ENCODE data around the gene EPHA6. TPM values are rescaled to one million over a fixed set of nuclear protein-coding genes. Genes with fewer than 3 reads are reported as not detected.
A peak's percentile ranks its signal among the peaks of the same experiment; 100 is the strongest.

Gene EPHA6
- 1.2 TPM in 2 replicates for total RNA-seq (2021)
- percentile 23 among the genes with signal in this experiment for Bru-seq, nascent RNA
- percentile 22 among the genes with signal in this experiment for BruChase-seq, experiment 1, labeled RNA remaining after a 2-hour chase
- BruChase-seq, experiment 2, labeled RNA remaining after a 6-hour chase, result percentile 16 among the genes with signal in this experiment
- long read RNA-seq, result 0 reads

DNA sequence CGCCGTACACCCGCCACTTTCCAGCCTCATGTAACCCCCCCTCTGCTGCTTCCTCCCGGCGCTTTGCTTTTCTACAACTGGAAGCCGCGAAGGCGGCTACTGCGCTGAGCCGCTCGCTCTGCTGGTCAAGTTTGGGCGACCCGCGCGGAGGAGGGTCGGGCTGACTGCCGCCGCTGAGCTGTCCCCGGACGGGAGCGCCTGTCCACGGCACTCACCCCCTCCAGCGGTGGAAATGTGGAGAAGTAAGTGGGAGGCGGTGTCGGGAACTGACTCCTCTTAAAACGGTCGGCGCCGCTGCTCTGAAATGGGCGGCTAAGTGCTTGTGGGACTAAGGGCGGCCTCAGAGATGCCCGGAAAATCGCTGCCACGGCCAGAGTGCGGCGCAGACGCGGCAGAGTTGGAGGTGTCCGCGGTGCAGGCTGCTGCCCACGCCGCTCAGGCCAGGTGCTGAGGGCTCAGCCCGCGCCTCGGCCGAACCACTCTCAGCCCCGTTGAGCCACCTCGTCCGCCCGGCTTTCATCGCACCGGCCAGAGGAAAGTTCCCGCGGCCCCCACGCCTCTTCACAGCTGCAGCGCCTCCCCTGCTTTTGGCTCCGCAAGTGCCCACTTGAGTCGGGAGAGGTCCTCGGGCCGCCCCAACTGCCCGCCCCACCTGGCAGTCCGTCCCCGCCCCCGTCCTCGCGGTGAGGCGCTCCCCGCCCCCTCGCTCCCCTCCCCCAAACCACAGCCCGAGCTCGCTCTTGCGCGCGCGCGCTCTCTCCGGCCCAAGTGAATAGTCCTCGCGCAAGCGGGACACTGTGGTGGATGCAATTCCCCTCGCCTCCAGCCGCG lies at the start of gene EPHA6:
TSS of gene EPHA6 (plus strand) at position 775 of the 831 bp plus-strand sequence.
- H3K36me3 ChIP-seq (ENCODE audit: low read depth), result no peaks in the 10 kb centered on the region
- no TSS peak for BruUV-seq (replicated peaks)
- H3K4me2 ChIP-seq, result peak within 1 kb of the TSS; percentile 97
- H4K20me1 ChIP-seq (ENCODE audit: insufficient read depth), result peaks cover 3% of the 10 kb centered on the region; the same call in 1 of the 2 replicates
- CTCF ChIA-PET, result interaction anchor here (0.6 to 0.7 kb wide), 2 partner anchors 15 to 161 kb away, joined by 4 to 5 read pairs; no protein-coding TSS in a partner anchor
- no peaks in the 10 kb centered on the region for H3F3A ChIP-seq (ENCODE audit: insufficient read depth, low read depth)
- H2AFZ ChIP-seq, result peak within 1 kb of the TSS; percentile 95
- peaks cover 16% of the 10 kb centered on the region for H3K4me1 ChIP-seq (replicated peaks; ENCODE audit: insufficient read depth)
- no peaks in the 10 kb centered on the region for H3K79me2 ChIP-seq (ENCODE audit: low read depth)
- H3K27me3 ChIP-seq (ENCODE audit: insufficient read depth, low read depth), result peaks cover 32% of the 10 kb centered on the region
- no peaks in the 10 kb centered on the region for H3K9me2 ChIP-seq (ENCODE audit: insufficient read depth)
- peak within 1 kb of the TSS; percentile 62 for H3K4me3 ChIP-seq
- H3K27ac ChIP-seq, result no peak within 1 kb of the TSS
- intact Hi-C loops (cut with micrococcal nuclease; ENCODE audit: unreplicated experiment), result loop anchor here (1.0 to 2.0 kb wide), 3 partner anchors 483 to 1209 kb away; no protein-coding TSS in a partner anchor
- POLR2A ChIA-PET (ENCODE audit: unreplicated experiment), result interaction anchor here (0.6 kb wide), 1 partner anchor 1300 kb away, joined by 16 read pairs; no protein-coding TSS in a partner anchor
- peak in 1 of 2 experiments; percentile 62 for DNase-seq
- no peaks in the 10 kb centered on the region for H3K9me3 ChIP-seq (ENCODE audit: insufficient read depth, low read depth)
- TF ChIP-seq, protein P1, sequence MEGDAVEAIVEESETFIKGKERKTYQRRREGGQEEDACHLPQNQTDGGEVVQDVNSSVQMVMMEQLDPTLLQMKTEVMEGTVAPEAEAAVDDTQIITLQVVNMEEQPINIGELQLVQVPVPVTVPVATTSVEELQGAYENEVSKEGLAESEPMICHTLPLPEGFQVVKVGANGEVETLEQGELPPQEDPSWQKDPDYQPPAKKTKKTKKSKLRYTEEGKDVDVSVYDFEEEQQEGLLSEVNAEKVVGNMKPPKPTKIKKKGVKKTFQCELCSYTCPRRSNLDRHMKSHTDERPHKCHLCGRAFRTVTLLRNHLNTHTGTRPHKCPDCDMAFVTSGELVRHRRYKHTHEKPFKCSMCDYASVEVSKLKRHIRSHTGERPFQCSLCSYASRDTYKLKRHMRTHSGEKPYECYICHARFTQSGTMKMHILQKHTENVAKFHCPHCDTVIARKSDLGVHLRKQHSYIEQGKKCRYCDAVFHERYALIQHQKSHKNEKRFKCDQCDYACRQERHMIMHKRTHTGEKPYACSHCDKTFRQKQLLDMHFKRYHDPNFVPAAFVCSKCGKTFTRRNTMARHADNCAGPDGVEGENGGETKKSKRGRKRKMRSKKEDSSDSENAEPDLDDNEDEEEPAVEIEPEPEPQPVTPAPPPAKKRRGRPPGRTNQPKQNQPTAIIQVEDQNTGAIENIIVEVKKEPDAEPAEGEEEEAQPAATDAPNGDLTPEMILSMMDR (conservative IDR thresholded peaks at IDR 0.05), result no peak
- TF ChIP-seq EZH2 (IDR thresholded peaks at IDR 0.05; ENCODE audit: low read depth), result peak; percentile 83; the same call in 1 of the 2 replicates

DNA sequence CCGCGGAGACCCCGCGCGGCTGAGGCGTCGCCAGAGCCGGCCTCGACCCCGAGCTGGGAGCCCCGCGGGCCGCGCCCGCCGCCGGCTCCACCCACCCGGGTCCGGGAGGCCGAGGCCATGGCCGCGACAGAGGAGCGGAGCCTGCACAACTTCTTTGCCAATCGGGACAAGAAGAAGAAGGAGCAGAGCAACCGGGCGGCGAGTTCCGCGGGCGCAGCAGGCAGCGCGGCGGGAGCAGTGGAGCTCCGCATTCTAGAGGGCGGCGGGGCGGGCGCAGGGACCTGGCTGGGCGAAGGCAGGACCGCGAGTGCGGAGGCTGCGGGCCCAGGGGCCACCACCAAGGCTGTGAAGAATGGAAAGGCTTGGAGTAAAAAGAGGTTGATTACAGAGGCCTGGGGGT lies 37.6 kb upstream of the EPHA6 start:
- Histone ChIP-seq H3K27me3 (ENCODE audit: insufficient read depth, low read depth) (no peaks in the 10 kb centered on the region), H3K9me3 (ENCODE audit: insufficient read depth, low read depth) (no peaks in the 10 kb centered on the region; the same call in 1 of the 2 replicates), H3K9me2 (ENCODE audit: insufficient read depth) (no peaks in the 10 kb centered on the region), H3F3A (ENCODE audit: insufficient read depth, low read depth) (no peaks in the 10 kb centered on the region), H3K4me3 (no peak overlapping the region), H3K4me2 (no peak overlapping the region), H3K4me1 (replicated peaks; ENCODE audit: insufficient read depth) (no peaks in the 10 kb centered on the region), H3K36me3 (ENCODE audit: low read depth) (no peaks in the 10 kb centered on the region), H3K27ac (no peak overlapping the region), H3K79me2 (ENCODE audit: low read depth) (no peaks in the 10 kb centered on the region), H4K20me1 (ENCODE audit: insufficient read depth) (no peaks in the 10 kb centered on the region), H2AFZ (no peak overlapping the region)
- TF ChIP-seq, protein P1 (conservative IDR thresholded peaks at IDR 0.05), result no peak
- TF ChIP-seq EZH2 (IDR thresholded peaks at IDR 0.05; ENCODE audit: low read depth), result no peak
- no TSS peak for BruUV-seq (replicated peaks)
- intact Hi-C loops (cut with micrococcal nuclease; ENCODE audit: unreplicated experiment), result no loop called here
- POLR2A ChIA-PET (ENCODE audit: unreplicated experiment), result no interaction called here
- DNase-seq, result no peak
- CTCF ChIA-PET, result no interaction called here

DNA sequence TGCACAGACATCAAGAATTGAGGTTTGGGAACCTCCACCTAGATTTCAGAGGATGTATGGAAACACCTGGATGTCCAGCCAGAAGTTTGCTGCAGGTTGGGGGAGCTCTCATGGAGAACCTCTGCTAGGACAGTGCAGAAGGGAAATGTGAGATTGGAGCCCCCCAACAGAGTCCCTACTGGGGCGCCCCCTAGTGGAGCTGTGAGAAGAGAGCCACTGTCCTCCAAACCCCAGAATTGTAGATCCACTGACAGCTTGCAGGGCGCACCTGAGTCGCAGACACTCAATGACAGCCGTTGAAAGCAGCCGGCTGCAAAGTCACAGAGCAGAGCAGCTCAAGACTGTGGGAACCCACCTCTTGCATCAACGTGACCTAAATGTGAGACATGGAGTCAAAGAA lies 34.6 kb upstream of the EPHA6 start:
- intact Hi-C loops (cut with micrococcal nuclease; ENCODE audit: unreplicated experiment), result no loop called here
- no peaks in the 10 kb centered on the region for H3K4me1 ChIP-seq (replicated peaks; ENCODE audit: insufficient read depth)
- no peaks in the 10 kb centered on the region for H3K27me3 ChIP-seq (ENCODE audit: insufficient read depth, low read depth)
- H3F3A ChIP-seq (ENCODE audit: insufficient read depth, low read depth), result no peaks in the 10 kb centered on the region
- DNase-seq, result no peak
- no peak overlapping the region for H3K4me2 ChIP-seq
- no peaks in the 10 kb centered on the region for H4K20me1 ChIP-seq (ENCODE audit: insufficient read depth)
- no peaks in the 10 kb centered on the region for H3K79me2 ChIP-seq (ENCODE audit: low read depth)
- ChIA-PET POLR2A (ENCODE audit: unreplicated experiment) (no interaction called here), CTCF (no interaction called here)
- H2AFZ ChIP-seq, result no peak overlapping the region
- no TSS peak for BruUV-seq (replicated peaks)
- H3K9me2 ChIP-seq (ENCODE audit: insufficient read depth), result no peaks in the 10 kb centered on the region
- TF ChIP-seq, protein P1 (conservative IDR thresholded peaks at IDR 0.05), result peak; percentile 45; the same call in 1 of the 2 replicates
- TF ChIP-seq EZH2 (IDR thresholded peaks at IDR 0.05; ENCODE audit: low read depth), result no peak
- H3K9me3 ChIP-seq (ENCODE audit: insufficient read depth, low read depth), result no peaks in the 10 kb centered on the region
- H3K27ac ChIP-seq, result no peak overlapping the region
- H3K36me3 ChIP-seq (ENCODE audit: low read depth), result no peaks in the 10 kb centered on the region
- H3K4me3 ChIP-seq, result no peak overlapping the region
